Right lobe of liver (tissue), 4 donors: Measurements from ENCODE around the gene C6orf136.

ENCODE experiments used
- CTCF ChIP-seq, 4 donors: fragments of 200-600 bp in 3 of 4; fragments of 450-650 bp in 1 of 4; IDR thresholded peaks; one replicate each; pipeline versions ENCODE4 v1.5.1 to v1.8.0; 2016 to 2022; ENCODE audit warnings: antibody characterized with exemption in 4 of 4, mild to moderate bottlenecking in 2 of 4
- POLR2A ChIP-seq: fragments of 450-650 bp; IDR thresholded peaks from one replicate; pipeline ENCODE4 v1.6.1; 2017; ENCODE audit warnings: antibody characterized with exemption, mild to moderate bottlenecking
- donor health status: DM: no; HTN: no; CAD: no.
- donor health status: DM: no; HTN: no; CAD: no.
- donor health status: DM: no; HTN: yes; CAD: no.

- TF ChIP-seq POLR2A (no peak), CTCF (IDR thresholded peaks at IDR 0.05) (no peak)
Observed at GRCh38 chr6:30683183-30683979, 36.4 kb downstream of the C6orf136 start.
